Endothelial cell of umbilical vein (primary cell): Measurements from ENCODE around the gene COMMD7. TPM values are rescaled to one million over a fixed set of nuclear protein-coding genes. Genes with fewer than 3 reads are reported as not detected.
"Not testable (repeated sequence)": the region's sequence is repeated elsewhere in the genome, so short reads cannot be mapped to it uniquely, and the experiment has no call there.

Source experiments
- BruUV-seq: library from RNA; stranded (reverse); fragments of 400-500 nt; replicated peaks from 2 replicates; lab custom pipeline; 2021; lab: Mats Ljungman, UMichigan
- CTCF ChIA-PET: fragments of 300-600, 350-600 bp; sonication (Branson Sonifier 250); formaldehyde crosslinking; loops from one replicate; lab custom pipeline; 2021; ENCODE audit warnings: antibody characterized with exemption, inconsistent platforms; lab: Charles Lee
- POLR2A ChIA-PET: fragments of 300-600, 350-600 bp; sonication (Branson Sonifier 250); formaldehyde crosslinking; loops from one replicate; lab custom pipeline; 2021; ENCODE audit warnings: antibody characterized with exemption, inconsistent platforms; lab: Charles Lee
- DNase-seq: peaks from one replicate; pipeline ENCODE4 v3.0.0-alpha.2; 2011; ENCODE audit warnings: low read depth, low spot score
- FAIRE-seq: peaks from 2 replicates; lab custom pipeline; 2011; peaks lifted over from hg19 to GRCh38; lab: Jason Lieb, UNC
- H2AFZ ChIP-seq: 2 replicates; pipeline ENCODE4 v1.6.0; 2012; ENCODE audit warnings: low read depth, low read length, control low read depth, inconsistent platforms
- H3K27ac ChIP-seq: 2 replicates; pipeline ENCODE4 v1.5.1; 2011; ENCODE audit warnings: low read depth, mild to moderate bottlenecking, control low read depth, low read length, moderate library complexity; ENCODE audit not compliant: insufficient read depth
- H3K27me3 ChIP-seq, 2 experiments: 2 replicates each; pipeline versions ENCODE4 v1.6.0 to v1.6.1; 2011; ENCODE audit warnings: low read length in 2 of 2, mixed read lengths in 1 of 2; ENCODE audit not compliant: control insufficient read depth in 2 of 2, insufficient read depth in 2 of 2
- H3K36me3 ChIP-seq, 2 experiments: 2 replicates in 1 of 2; 3 replicates in 1 of 2; pipeline ENCODE4 v1.5.1; 2011; ENCODE audit warnings: low read length in 2 of 2, mild to moderate bottlenecking in 1 of 2, moderate library complexity in 1 of 2; ENCODE audit not compliant: control insufficient read depth in 2 of 2, insufficient read depth in 2 of 2; ENCODE audit errors: extremely low read depth in 1 of 2
- H3K4me1 ChIP-seq: 3 replicates; pipeline ENCODE4 v1.5.1; 2011; ENCODE audit warnings: mild to moderate bottlenecking, low read length; ENCODE audit not compliant: control insufficient read depth, insufficient read depth; ENCODE audit errors: extremely low read depth
- H3K4me2 ChIP-seq: 2 replicates; pipeline ENCODE4 v1.6.1; 2011; ENCODE audit warnings: low read length, control low read depth, mixed read lengths; ENCODE audit not compliant: insufficient read depth
- H3K4me3 ChIP-seq, 3 experiments: fragments of 200-600 bp in 1 of 3; sonication (generic), shearing (Covaris generic) in 1 of 3; replicated peaks in 1 of 3; 2 replicates each; pipeline ENCODE4 v1.5.1; 2011 to 2016; ENCODE audit warnings: control low read depth in 3 of 3, low read length in 3 of 3, mild to moderate bottlenecking in 2 of 3, inconsistent platforms in 1 of 3, low read depth in 1 of 3, moderate library complexity in 1 of 3; ENCODE audit not compliant: insufficient read depth in 1 of 3
- H3K79me2 ChIP-seq: 2 replicates; pipeline ENCODE4 v1.6.0; 2012; ENCODE audit warnings: low read length, inconsistent platforms; ENCODE audit not compliant: control insufficient read depth, insufficient read depth
- H3K9ac ChIP-seq: replicated peaks from 2 replicates; pipeline ENCODE3; 2011; ENCODE audit warnings: low read length, control low read depth; ENCODE audit not compliant: insufficient read depth; ENCODE audit errors: extremely low read depth
- H3K9me1 ChIP-seq: replicated peaks from 3 replicates; pipeline ENCODE4 v1.6.0; 2011; ENCODE audit warnings: mild to moderate bottlenecking, low read length; ENCODE audit not compliant: control insufficient read depth, insufficient read depth; ENCODE audit errors: extremely low read depth
- H3K9me3 ChIP-seq: replicated peaks from 2 replicates; pipeline ENCODE4 v1.5.1; 2012; ENCODE audit warnings: low read length, inconsistent platforms; ENCODE audit not compliant: control insufficient read depth, insufficient read depth
- H4K20me1 ChIP-seq: replicated peaks from 2 replicates; pipeline ENCODE3; 2011; ENCODE audit warnings: mild to moderate bottlenecking, low read length; ENCODE audit not compliant: control insufficient read depth, insufficient read depth; ENCODE audit errors: extremely low read depth
- FOS ChIP-seq: IDR thresholded peaks from 2 replicates; pipeline ENCODE4 v1.6.1; 2011; ENCODE audit warnings: mild to moderate bottlenecking, low read length, moderate library complexity, borderline replicate concordance; ENCODE audit not compliant: insufficient read depth
- GATA2 ChIP-seq: IDR thresholded peaks from 2 replicates; pipeline ENCODE4 v1.7.0; 2011; ENCODE audit warnings: low read depth, mild to moderate bottlenecking, moderate library complexity, mixed read lengths, low read length; ENCODE audit not compliant: insufficient read length, insufficient read depth
- POLR2AphosphoS5 ChIP-seq: IDR thresholded peaks from 2 replicates; pipeline ENCODE4 v1.6.1; 2012; ENCODE audit warnings: low read depth, mild to moderate bottlenecking, control low read depth, low read length, moderate library complexity; ENCODE audit not compliant: insufficient read depth
- dilution Hi-C: fragments of 300-500 bp; cut with MboI; formaldehyde crosslinking; loops from one replicate; pipeline ENCODE4 v1.15.0; 2019; ENCODE audit warnings: low sequenced_read_pairs; ENCODE audit not compliant: extremely low pct_ligation_motif_present
- intact Hi-C: fragments of 100-400 bp; cut with micrococcal nuclease; formaldehyde crosslinking; loops from one replicate; pipeline ENCODE4 v1.10.0; 2022
- polyA plus RNA-seq, 4 experiments: library from polyadenylated mRNA; depleted of rRNA in 3 of 4; stranded (reverse) in 3 of 4; unstranded in 1 of 4; fragments of >200 nt; gene quantifications; 2 replicates each; pipeline versions ENCODE4 v1.2.1 to v1.2.3, GENCODE V29; 2011 to 2012; ENCODE audit warnings: missing spikeins in 1 of 4
- total RNA-seq: library from RNA; stranded (reverse); gene quantifications from 2 replicates; pipeline ENCODE4 v1.2.3, GENCODE V29; 2021
- TF ChIP-seq, protein P1 (sequence below): IDR thresholded peaks from 2 replicates; pipeline ENCODE4 v1.6.1; 2011; ENCODE audit not compliant: insufficient read depth, insufficient read length

COMMD7 gene
- total and polyA plus RNA-seq, 2 donors (not counting 3 experiments of a cell fraction or from before 2014, with no cell fraction given) = 58.8 to 72.9 TPM

DNA sequence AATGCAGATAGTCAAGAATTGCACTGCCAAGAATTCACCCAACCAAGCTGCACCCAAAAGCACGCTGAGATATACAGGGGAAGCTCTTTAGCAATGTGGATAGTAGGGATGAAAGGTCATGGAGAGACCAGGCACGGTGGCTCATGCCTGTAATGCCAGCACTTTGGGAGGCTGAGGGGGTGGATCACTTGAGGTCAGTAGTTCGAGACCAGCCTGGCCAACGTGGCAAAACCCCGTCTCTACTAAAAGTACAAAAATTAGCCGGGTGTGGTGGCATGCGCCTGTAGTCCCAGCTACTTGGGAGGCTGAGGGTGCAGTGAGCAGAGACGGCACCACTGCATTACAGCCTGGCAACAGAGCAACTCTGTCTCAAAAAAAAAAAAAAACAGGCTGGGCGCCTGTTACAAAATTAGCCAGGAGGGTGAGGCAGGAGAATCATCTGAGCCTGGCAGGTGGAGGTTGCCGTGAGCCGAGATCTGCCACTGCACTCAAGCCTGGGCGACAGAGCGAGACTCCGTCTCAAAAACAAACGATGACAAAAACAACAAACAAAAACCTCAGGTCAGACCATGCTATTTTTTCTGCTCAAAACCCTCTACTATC is 34.1 kb downstream of the COMMD7 start:
- DNase-seq, BruUV-seq, H3K4me2 ChIP-seq, H3K27ac ChIP-seq, H3K27me3 ChIP-seq, H3K9ac ChIP-seq, H3K9me3 ChIP-seq, dilution Hi-C loops, H3K4me3 ChIP-seq, FAIRE-seq, H3K9me1 ChIP-seq, POLR2A ChIA-PET, H3K79me2 ChIP-seq, H2AFZ ChIP-seq, H3K36me3 ChIP-seq, H4K20me1 ChIP-seq: not testable (repeated sequence)
- intact Hi-C loops = loop anchor here (2.0 to 5.0 kb wide), 3 partner anchors 28 to 962 kb away; partner anchors contain the start of gene COMMD7
- CTCF ChIA-PET = interaction anchor here (0.9 to 2.4 kb wide), 3 partner anchors 53 to 69 kb away, joined by 3 to 14 read pairs (median 4); partner anchors contain the start of gene DNMT3B
- peaks cover 22% of the 10 kb centered on the region for H3K4me1 ChIP-seq

DNA sequence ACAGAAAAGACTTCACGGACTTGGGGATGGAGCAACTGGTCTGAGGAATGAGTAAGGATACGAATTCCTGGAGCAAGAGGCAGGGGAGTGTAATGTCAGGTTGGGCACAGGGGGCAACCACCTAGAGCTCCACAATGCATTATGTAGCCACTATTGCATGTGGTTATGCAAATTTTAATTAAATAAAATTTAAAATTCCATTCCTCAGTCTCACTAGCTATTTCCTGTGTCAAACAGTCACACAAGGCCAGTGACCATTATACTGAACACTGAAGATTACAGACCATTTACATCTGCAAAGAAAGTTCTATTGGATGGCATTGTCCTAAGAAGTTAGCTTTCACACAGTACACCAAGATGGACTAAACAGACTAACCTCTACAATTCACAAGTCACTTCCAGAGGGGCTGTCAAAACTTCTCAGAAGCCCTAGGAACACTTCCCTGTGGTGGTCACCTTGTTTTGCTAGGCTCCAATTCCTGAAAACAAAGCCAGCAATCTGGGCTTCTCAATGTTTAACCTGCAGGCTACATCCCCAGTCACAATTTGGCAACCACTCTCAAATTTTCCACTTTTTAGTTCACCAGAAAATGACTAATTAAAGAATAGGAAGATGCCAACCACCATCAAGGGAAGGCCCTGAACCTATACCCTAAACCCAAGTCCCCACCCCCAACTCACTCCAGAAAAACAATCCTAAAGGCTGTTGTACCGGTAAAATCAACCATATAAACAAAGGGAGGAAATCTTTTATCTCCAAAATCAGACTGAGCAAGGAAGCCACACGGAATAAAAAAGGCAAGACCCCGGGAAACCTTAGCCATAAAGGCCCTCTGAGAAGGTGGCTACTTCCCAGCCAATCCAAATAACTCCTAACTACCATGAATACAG is 35.3 kb downstream of the COMMD7 start:
- H3K79me2 ChIP-seq = no peaks in the 10 kb centered on the region
- no peaks in the 10 kb centered on the region for H3K27me3 ChIP-seq
- peak overlapping the region; percentile 68 for H3K4me2 ChIP-seq
- peaks cover 2% of the 10 kb centered on the region for H3K9me1 ChIP-seq
- H3K9ac ChIP-seq = peak overlapping the region; percentile 46
- intact Hi-C loops = loop anchor here (2.0 to 5.0 kb wide), 3 partner anchors 27 to 961 kb away; partner anchors contain the start of gene COMMD7
- TF ChIP-seq FOS = peak; percentile 21
- TF ChIP-seq, protein P1, sequence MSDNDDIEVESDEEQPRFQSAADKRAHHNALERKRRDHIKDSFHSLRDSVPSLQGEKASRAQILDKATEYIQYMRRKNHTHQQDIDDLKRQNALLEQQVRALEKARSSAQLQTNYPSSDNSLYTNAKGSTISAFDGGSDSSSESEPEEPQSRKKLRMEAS = no peak
- peak; percentile 59 for TF ChIP-seq POLR2AphosphoS5
- peak; percentile 98 for TF ChIP-seq GATA2
- FAIRE-seq (peak; percentile 86), DNase-seq (peak; percentile 86)
- H2AFZ ChIP-seq = peak overlapping the region; percentile 7
- no TSS peak for BruUV-seq
- H3K4me3 ChIP-seq = no peak overlapping the region
- H3K4me1 ChIP-seq = peaks cover 22% of the 10 kb centered on the region
- no peaks in the 10 kb centered on the region for H3K9me3 ChIP-seq
- POLR2A ChIA-PET = interaction anchor here (0.5 kb wide), 1 partner anchor 159 kb away, joined by 10 read pairs; no protein-coding TSS in a partner anchor
- CTCF ChIA-PET = interaction anchor here (0.6 to 2.4 kb wide), 5 partner anchors 9 to 70 kb away, joined by 3 to 14 read pairs (median 4); partner anchors contain the start of gene DNMT3B
- dilution Hi-C loops = no loop called here
- H3K27ac ChIP-seq = peak overlapping the region; percentile 83
- H3K36me3 ChIP-seq = peaks cover 6 to 10% of the 10 kb centered on the region in 2 experiments
- H4K20me1 ChIP-seq = no peaks in the 10 kb centered on the region
